ENCODE results near the gene COX7A2L.

Gene COX7A2L

DNA sequence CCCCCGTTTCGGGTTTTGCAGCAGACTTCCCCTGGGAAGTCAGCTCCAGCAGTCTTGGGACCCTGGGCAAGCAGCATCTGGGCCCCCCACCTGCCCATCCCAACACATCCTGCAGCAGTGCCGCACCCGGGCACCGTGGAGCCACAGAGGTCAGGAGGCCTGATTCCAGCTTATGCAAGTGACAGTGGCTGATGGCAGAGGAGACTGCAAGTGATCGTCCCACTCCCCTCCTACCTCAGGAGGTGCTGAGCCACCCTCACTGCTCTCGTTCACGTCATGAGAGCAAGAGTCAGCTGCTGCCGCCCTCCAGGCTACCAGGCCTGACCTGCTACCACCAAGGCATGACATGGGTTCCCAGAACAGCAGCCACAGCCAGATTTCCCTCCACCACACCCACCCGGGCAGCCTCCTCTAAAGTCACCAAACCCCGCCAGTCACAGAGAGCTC, 18.2 kb downstream of the COX7A2L start:
- peak overlapping the region; percentile 87 for H4K8ac ChIP-seq (ENCODE audit: low read length)
- H3K4ac ChIP-seq (ENCODE audit: low read depth in 1 of 2, low read length in 2 of 2), result peak overlapping the region; percentile 68 to 92
- H3K9me3 ChIP-seq (ENCODE audit: control insufficient read depth, low read length), result no peaks in the 10 kb centered on the region
- no peak overlapping the region for H3K4me2 ChIP-seq (ENCODE audit: low read length, poor library complexity, severe bottlenecking)
- H3K14ac ChIP-seq (ENCODE audit: low read length in 2 of 2), result peak overlapping the region in 1 of 2 experiments; percentile 76
- H2BK5ac ChIP-seq (ENCODE audit: low read depth, low read length, poor library complexity, severe bottlenecking), result no peak overlapping the region
- 64% methylated on average over 11 of the region's 11 CpGs for WGBS
- H3K18ac ChIP-seq (ENCODE audit: low read depth in 1 of 2, low read length in 2 of 2), result peak overlapping the region; percentile 65 to 83
- H3K9ac ChIP-seq (ENCODE audit: low read length), result peak overlapping the region; percentile 19
- H2AFZ ChIP-seq (ENCODE audit: low read depth, low read length), result no peak overlapping the region
- H2AK5ac ChIP-seq (ENCODE audit: low read length, severe bottlenecking), result peak overlapping the region; percentile 5
- H3K4me3 ChIP-seq (ENCODE audit: insufficient read depth in 1 of 2, low read depth in 1 of 2, low read length in 2 of 2), result peak overlapping the region in 1 of 2 experiments; percentile 25
- peaks cover 16% of the 10 kb centered on the region for H3K4me1 ChIP-seq (ENCODE audit: control insufficient read depth, insufficient read depth, low read depth, low read length)
- H3K27ac ChIP-seq (ENCODE audit: low read length, poor library complexity, severe bottlenecking), result peak overlapping the region; percentile 50
- H2BK12ac ChIP-seq (ENCODE audit: low read length in 2 of 2), result peak overlapping the region; percentile 46 to 60
- H3K36me3 ChIP-seq (ENCODE audit: control insufficient read depth in 1 of 2, insufficient read depth in 2 of 2, low read depth in 1 of 2, low read length in 2 of 2), result peaks cover 47 to 53% of the 10 kb centered on the region in 2 experiments
- no peak overlapping the region for H2BK120ac ChIP-seq (ENCODE audit: low read depth, low read length)
- peak overlapping the region in 1 of 2 experiments; percentile 47 for H3K23ac ChIP-seq (ENCODE audit: low read length in 2 of 2)
- no peak overlapping the region for H2BK15ac ChIP-seq (ENCODE audit: low read depth, poor library complexity, severe bottlenecking)
- DNase-seq, result no peak
- H3K79me1 ChIP-seq (replicated peaks; ENCODE audit: low read length, poor library complexity, severe bottlenecking), result peaks cover 50% of the 10 kb centered on the region
- peak overlapping the region; percentile 91 for H4K91ac ChIP-seq (ENCODE audit: low read length)
- no peaks in the 10 kb centered on the region for H3K27me3 ChIP-seq (ENCODE audit: control insufficient read depth in 1 of 2, insufficient read depth in 1 of 2, low read length in 2 of 2)

GRCh38 chr2:42342061-42342794, 18.8 kb downstream of the COX7A2L start:
- peak overlapping the region; percentile 68 for H3K27ac ChIP-seq (ENCODE audit: low read length, poor library complexity, severe bottlenecking)
- no peaks in the 10 kb centered on the region for H3K27me3 ChIP-seq (ENCODE audit: control insufficient read depth in 1 of 2, insufficient read depth in 1 of 2, low read length in 2 of 2)
- WGBS, result 49% methylated on average over 8 of the region's 8 CpGs
- H2BK5ac ChIP-seq (ENCODE audit: low read depth, low read length, poor library complexity, severe bottlenecking), result no peak overlapping the region
- no peak overlapping the region for H2BK15ac ChIP-seq (ENCODE audit: low read depth, poor library complexity, severe bottlenecking)
- no peak overlapping the region for H3K4me2 ChIP-seq (ENCODE audit: low read length, poor library complexity, severe bottlenecking)
- peak overlapping the region in 1 of 2 experiments; percentile 68 for H3K14ac ChIP-seq (ENCODE audit: low read length in 2 of 2)
- H4K91ac ChIP-seq (ENCODE audit: low read length), result peak overlapping the region; percentile 90
- H2AFZ ChIP-seq (ENCODE audit: low read depth, low read length), result no peak overlapping the region
- peak overlapping the region; percentile 65 for H2BK120ac ChIP-seq (ENCODE audit: low read depth, low read length)
- H2BK12ac ChIP-seq (ENCODE audit: low read length in 2 of 2), result peak overlapping the region; percentile 75 to 95
- H4K8ac ChIP-seq (ENCODE audit: low read length), result peak overlapping the region; percentile 94
- H3K23ac ChIP-seq (ENCODE audit: low read length in 2 of 2), result peak overlapping the region in 1 of 2 experiments; percentile 51
- peak; percentile 93 for DNase-seq
- H3K4me1 ChIP-seq (ENCODE audit: control insufficient read depth, insufficient read depth, low read depth, low read length), result peaks cover 18% of the 10 kb centered on the region
- peak overlapping the region; percentile 58 to 92 for H3K4ac ChIP-seq (ENCODE audit: low read depth in 1 of 2, low read length in 2 of 2)
- H2AK5ac ChIP-seq (ENCODE audit: low read length, severe bottlenecking), result peak overlapping the region; percentile 15
- H3K9ac ChIP-seq (ENCODE audit: low read length), result peak overlapping the region; percentile 79
- H3K4me3 ChIP-seq (ENCODE audit: insufficient read depth in 1 of 2, low read depth in 1 of 2, low read length in 2 of 2), result peak overlapping the region in 1 of 2 experiments; percentile 48
- H3K36me3 ChIP-seq (ENCODE audit: control insufficient read depth in 1 of 2, insufficient read depth in 2 of 2, low read depth in 1 of 2, low read length in 2 of 2), result peaks cover 52 to 55% of the 10 kb centered on the region in 2 experiments
- peak overlapping the region; percentile 78 to 88 for H3K18ac ChIP-seq (ENCODE audit: low read depth in 1 of 2, low read length in 2 of 2)
- H3K79me1 ChIP-seq (replicated peaks; ENCODE audit: low read length, poor library complexity, severe bottlenecking), result peaks cover 52% of the 10 kb centered on the region
- H3K9me3 ChIP-seq (ENCODE audit: control insufficient read depth, low read length), result no peaks in the 10 kb centered on the region

- H2BK12ac ChIP-seq (ENCODE audit: low read length in 2 of 2), result peak overlapping the region in 1 of 2 experiments; percentile 50
- DNase-seq, result no peak
- H3K36me3 ChIP-seq (ENCODE audit: control insufficient read depth in 1 of 2, insufficient read depth in 2 of 2, low read depth in 1 of 2, low read length in 2 of 2), result peaks cover 50 to 62% of the 10 kb centered on the region in 2 experiments
- no peak overlapping the region for H2AK5ac ChIP-seq (ENCODE audit: low read length, severe bottlenecking)
- no peak overlapping the region for H3K4me2 ChIP-seq (ENCODE audit: low read length, poor library complexity, severe bottlenecking)
- H2BK15ac ChIP-seq (ENCODE audit: low read depth, poor library complexity, severe bottlenecking), result no peak overlapping the region
- H2BK120ac ChIP-seq (ENCODE audit: low read depth, low read length), result no peak overlapping the region
- peak overlapping the region; percentile 10 to 61 for H3K18ac ChIP-seq (ENCODE audit: low read depth in 1 of 2, low read length in 2 of 2)
- H3K23ac ChIP-seq (ENCODE audit: low read length in 2 of 2), result no peak overlapping the region
- H3K4me1 ChIP-seq (ENCODE audit: control insufficient read depth, insufficient read depth, low read depth, low read length), result peaks cover 21% of the 10 kb centered on the region
- H3K27me3 ChIP-seq (ENCODE audit: control insufficient read depth in 1 of 2, insufficient read depth in 1 of 2, low read length in 2 of 2), result no peaks in the 10 kb centered on the region
- no peak overlapping the region for H2AFZ ChIP-seq (ENCODE audit: low read depth, low read length)
- no peak overlapping the region for H3K27ac ChIP-seq (ENCODE audit: low read length, poor library complexity, severe bottlenecking)
- H3K14ac ChIP-seq (ENCODE audit: low read length in 2 of 2), result peak overlapping the region in 1 of 2 experiments; percentile 73
- peak overlapping the region; percentile 3 to 45 for H3K4ac ChIP-seq (ENCODE audit: low read depth in 1 of 2, low read length in 2 of 2)
- peak overlapping the region; percentile 44 for H4K91ac ChIP-seq (ENCODE audit: low read length)
- peak overlapping the region; percentile 24 for H4K8ac ChIP-seq (ENCODE audit: low read length)
- no peak overlapping the region for H3K9ac ChIP-seq (ENCODE audit: low read length)
- no peak overlapping the region for H2BK5ac ChIP-seq (ENCODE audit: low read depth, low read length, poor library complexity, severe bottlenecking)
- no peak overlapping the region for H3K4me3 ChIP-seq (ENCODE audit: insufficient read depth in 1 of 2, low read depth in 1 of 2, low read length in 2 of 2)
- H3K79me1 ChIP-seq (replicated peaks; ENCODE audit: low read length, poor library complexity, severe bottlenecking), result peaks cover 50% of the 10 kb centered on the region
- WGBS, result 92% methylated on average over 10 of the region's 10 CpGs
- H3K9me3 ChIP-seq (ENCODE audit: control insufficient read depth, low read length), result no peaks in the 10 kb centered on the region
Observed at GRCh38 chr2:42340938-42341636, 19.9 kb downstream of the COX7A2L start.
